H54 (cell line): ENCODE data around the gene GIGYF2.
A peak's percentile ranks its signal among the peaks of the same experiment; 100 is the strongest.

Experiments
- DNase-seq: peaks from one replicate; pipeline ENCODE4 v3.0.0; 2011; ENCODE audit warnings: low spot score, mixed read lengths; ENCODE audit not compliant: insufficient read length
- FAIRE-seq: peaks from 3 replicates; lab custom pipeline; 2011; peaks lifted over from hg19 to GRCh38; lab: Jason Lieb, UNC
- POLR2A ChIP-seq: IDR thresholded peaks from 2 replicates; pipeline ENCODE4 v1.6.1; 2011; ENCODE audit warnings: low read depth, mild to moderate bottlenecking, low read length

The GIGYF2 gene, protein sequence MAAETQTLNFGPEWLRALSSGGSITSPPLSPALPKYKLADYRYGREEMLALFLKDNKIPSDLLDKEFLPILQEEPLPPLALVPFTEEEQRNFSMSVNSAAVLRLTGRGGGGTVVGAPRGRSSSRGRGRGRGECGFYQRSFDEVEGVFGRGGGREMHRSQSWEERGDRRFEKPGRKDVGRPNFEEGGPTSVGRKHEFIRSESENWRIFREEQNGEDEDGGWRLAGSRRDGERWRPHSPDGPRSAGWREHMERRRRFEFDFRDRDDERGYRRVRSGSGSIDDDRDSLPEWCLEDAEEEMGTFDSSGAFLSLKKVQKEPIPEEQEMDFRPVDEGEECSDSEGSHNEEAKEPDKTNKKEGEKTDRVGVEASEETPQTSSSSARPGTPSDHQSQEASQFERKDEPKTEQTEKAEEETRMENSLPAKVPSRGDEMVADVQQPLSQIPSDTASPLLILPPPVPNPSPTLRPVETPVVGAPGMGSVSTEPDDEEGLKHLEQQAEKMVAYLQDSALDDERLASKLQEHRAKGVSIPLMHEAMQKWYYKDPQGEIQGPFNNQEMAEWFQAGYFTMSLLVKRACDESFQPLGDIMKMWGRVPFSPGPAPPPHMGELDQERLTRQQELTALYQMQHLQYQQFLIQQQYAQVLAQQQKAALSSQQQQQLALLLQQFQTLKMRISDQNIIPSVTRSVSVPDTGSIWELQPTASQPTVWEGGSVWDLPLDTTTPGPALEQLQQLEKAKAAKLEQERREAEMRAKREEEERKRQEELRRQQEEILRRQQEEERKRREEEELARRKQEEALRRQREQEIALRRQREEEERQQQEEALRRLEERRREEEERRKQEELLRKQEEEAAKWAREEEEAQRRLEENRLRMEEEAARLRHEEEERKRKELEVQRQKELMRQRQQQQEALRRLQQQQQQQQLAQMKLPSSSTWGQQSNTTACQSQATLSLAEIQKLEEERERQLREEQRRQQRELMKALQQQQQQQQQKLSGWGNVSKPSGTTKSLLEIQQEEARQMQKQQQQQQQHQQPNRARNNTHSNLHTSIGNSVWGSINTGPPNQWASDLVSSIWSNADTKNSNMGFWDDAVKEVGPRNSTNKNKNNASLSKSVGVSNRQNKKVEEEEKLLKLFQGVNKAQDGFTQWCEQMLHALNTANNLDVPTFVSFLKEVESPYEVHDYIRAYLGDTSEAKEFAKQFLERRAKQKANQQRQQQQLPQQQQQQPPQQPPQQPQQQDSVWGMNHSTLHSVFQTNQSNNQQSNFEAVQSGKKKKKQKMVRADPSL (N-terminal part only)

DNA sequence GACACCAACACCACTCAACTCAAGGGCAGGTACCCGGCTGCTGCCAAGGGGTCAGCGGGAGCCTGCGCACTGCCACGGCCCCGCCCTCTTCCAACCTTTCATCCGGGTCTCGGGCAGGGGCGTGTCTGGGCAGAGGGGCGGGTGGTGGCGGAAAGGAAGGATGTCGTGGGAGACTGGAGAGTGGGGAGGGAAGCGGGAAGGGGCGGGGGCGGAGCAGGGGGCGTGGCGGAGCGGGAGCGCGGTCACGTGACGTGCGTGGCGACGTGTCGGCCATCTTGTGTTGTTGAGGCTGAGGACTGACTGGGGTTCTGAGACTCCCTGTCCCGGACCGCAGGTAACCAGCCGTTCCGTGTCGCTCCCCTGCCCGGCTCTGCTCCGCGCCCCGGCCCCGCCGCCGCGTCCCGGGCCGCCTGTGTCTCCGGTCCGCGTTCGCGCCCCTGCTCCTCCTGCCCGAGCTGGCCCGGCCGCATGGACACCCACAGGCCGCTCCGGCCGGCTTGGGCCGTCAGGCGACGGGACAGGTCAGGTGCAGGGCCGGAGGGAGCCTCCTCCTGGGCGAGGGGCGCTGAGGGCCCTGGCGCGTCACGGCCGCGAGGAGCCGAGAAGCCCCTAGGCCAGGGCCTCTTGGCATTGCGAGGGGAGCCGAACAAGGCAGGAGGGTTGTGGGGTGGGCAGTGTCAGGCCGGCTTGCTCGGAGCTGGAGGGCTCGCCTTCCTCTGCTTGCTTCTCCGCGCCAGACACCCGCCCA, at the start of gene GIGYF2:
Gene GIGYF2, plus strand, starts transcription at position 273 of the 748 bp plus-strand sequence. CDS start 37,867 bp downstream, outside the sequence.
- DNase-seq (peak; percentile 97), FAIRE-seq (peak; percentile 79)
- peak; percentile 78 for TF ChIP-seq POLR2A

DNA sequence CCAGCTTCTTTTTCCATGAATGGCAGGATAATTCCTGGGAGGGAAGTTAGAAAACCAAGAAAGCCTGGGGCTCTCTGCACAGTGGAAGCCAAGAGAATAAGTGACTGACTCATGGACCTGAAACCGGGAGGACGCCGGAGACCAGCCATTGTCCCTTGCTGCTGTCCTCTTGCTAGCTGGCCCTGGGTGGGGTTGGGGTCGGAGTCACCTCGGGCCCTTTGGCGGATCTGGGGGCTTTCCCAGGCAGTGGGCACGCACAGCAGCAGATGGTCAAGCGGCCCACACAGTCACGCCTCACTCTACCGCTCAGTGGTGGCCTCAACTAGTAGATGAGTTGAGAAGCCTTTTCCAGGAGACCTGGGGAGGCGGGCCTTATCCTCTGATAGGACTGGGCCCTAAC, 48.1 kb upstream of the GIGYF2 start:
- FAIRE-seq (no peak), DNase-seq (no peak)
- TF ChIP-seq POLR2A = no peak

DNA sequence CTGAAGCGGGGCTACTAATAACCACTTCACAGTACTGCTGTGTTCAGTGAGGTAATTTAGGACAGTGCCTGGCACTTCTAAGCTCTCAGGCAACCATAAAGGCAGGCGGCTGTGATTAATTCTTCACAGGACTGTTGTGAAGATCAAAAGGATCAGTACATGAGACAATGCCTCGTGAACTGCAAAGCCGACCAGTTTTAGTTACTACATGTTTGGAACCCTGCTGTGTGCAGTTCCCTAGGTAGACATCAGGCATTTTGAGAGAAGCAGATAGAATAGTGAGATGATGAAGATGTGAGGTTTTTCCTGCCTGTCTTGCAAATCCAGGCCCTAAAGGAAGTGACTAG, 44.7 kb upstream of the GIGYF2 start:
- FAIRE-seq (no peak), DNase-seq (no peak)
- no peak for TF ChIP-seq POLR2A

DNA sequence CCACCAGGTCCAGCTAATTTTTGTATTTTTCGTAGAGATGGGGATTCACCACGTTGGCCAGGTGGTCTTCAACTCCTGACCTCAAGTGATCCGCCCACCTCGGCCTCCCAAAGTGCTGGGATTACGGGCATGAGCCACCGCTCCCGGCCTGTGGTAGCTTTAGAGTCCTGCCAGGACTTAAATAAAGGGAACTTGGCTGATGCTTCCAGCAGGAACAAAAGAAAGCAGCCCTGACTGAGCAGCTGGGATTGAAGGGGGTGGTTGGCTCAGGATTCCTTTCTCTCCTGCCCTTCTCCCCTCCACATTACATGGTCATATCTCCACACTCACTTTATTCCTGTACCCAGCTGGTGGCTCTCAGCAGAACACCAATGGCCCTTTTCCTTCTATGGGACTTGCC, 43.7 kb upstream of the GIGYF2 start:
- TF ChIP-seq POLR2A = no peak
- DNase-seq (no peak), FAIRE-seq (no peak)

DNA sequence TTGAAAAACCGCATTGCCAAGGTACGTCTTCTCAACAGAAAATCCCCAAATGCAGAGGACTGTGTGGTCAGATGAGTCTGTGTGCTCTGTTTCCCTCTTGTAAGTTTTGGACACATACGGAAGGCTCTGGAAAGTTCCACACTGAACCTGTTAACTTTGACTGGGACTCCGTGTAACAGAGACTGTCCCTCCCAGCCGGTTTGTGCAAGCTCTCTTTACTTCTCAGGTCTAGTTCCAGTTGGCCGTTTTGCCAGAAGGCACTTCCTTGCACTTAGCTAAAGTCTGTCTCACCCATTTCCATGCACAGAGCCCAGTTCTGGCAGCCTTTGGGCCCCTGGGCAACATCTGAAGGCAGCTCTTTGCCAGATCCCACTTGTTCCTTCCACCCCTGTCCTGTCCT, 41.7 kb upstream of the GIGYF2 start:
- DNase-seq = no peak
- no peak for FAIRE-seq
- TF ChIP-seq POLR2A = no peak

DNA sequence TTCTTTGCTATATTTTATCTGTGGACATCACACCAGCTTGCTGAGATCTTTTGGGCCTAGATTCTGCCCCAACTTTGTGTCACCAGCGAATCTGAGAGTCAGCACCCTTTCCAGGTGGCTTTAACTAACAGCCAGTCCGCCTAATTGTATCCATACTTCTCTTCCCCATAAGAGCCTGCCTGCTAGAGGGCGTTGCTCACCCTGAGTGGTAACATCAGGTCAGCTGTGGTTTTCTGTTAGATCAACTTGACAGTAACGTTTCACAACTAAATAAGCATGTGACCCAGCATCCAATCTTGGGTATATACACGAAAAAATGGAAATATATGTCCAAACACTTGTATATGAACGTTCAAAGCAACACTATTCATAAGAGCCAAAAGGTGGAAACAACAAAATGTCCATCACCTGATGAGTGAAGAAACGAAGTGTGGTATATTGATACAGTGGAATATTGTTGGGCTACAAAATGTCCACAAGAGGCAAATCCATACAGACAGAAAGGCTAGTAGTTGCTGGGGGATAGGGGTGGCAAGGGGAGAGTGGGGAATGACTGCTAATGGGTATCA, 38.8 kb upstream of the GIGYF2 start:
- DNase-seq (no peak), FAIRE-seq (no peak)
- no peak for TF ChIP-seq POLR2A

DNA sequence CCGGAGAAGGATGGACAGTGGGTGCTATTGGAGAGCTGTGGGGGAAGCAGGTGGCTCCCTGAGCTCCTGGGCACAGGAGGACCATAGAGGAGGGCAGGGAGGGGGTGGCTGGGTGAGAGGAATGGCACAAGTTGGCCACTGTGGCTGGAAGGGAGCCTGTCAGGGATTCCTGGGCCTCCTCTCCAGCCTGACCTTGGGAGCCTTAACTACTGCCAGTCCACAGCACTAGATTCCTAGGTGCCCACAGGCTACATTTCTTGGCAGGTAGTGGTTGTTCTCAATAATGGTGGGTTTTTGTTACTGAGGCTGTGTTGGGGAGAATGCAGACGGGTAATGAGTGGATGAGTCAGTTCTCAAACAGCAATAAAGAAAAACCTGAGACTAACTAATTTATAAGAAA, 37.8 kb upstream of the GIGYF2 start:
- FAIRE-seq = no peak
- TF ChIP-seq POLR2A = no peak
- no peak for DNase-seq

DNA sequence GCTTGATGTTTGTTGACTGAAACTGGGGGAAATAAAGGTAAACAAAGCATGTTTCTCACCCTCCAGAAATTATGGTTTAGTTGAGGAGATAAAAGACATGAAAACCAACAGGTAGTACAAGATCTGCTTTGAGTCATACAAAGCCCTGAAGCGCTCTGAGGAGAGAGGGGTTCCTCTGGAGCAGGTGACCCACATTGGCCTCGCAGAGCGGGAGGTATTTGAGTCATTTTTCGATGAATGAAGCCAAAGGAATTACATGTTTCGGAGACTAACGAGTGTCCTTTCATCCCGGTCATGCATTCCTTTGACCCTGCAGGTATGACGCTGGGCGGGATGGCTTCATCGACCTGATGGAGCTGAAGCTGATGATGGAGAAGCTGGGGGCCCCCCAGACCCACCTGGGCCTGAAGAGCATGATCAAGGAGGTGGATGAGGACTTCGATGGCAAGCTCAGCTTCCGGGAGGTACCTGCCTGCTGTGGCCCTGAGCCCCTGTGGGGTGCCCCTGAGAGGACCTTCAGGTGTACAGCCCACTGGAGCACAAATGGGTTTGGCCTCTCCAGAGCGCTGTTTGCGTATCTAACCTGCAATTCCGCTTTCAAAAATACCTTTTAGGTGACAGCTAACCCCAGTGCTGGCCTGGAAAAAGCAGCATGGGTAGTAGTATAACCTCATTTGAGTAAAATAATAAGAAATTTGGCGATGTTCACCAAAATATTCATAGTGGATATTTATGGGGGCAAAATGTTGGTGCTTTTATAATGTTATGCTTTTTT, 34.5 kb upstream of the GIGYF2 start:
- no peak for DNase-seq
- no peak for TF ChIP-seq POLR2A

DNA sequence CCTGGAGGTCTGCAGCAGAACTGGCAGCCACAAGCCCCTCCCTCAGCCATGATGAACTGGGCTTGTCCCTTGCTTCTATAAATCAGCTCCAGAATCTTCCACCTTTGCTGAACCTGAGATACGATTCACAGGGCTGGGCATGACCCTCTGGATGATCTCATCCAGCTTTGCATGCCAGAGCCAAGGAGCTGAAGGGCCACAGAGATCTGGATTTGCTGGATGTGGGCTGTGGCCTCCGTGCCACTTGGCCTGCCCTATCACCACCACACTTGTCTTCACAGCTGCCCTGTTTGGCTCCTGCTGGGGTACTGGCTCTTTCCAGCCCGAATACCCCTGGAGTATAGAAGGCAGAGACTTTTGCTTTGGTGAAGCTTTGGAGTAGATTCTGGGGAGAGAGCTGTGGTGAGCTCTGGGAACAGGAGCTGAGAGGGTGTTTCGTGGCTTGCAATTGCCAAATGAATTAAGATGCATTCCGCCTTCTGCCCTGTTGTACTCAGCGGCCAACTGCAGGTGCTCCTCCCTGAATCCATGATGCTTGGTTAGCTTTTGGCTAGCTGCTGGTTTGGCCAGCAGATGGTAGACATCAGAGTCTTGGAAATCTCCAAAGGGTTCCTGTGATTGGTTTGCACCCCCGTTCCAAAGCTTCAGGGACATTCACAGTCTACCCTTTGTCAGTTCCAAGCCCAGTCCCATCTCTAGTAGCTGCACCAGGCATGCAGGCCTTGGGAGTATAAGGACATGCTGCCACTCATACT, 30.9 kb upstream of the GIGYF2 start:
- TF ChIP-seq POLR2A = no peak
- no peak for DNase-seq
- no peak for FAIRE-seq

More for the DNA sequence above, 34.5 kb upstream of the GIGYF2 start:
- FAIRE-seq = no peak

DNA sequence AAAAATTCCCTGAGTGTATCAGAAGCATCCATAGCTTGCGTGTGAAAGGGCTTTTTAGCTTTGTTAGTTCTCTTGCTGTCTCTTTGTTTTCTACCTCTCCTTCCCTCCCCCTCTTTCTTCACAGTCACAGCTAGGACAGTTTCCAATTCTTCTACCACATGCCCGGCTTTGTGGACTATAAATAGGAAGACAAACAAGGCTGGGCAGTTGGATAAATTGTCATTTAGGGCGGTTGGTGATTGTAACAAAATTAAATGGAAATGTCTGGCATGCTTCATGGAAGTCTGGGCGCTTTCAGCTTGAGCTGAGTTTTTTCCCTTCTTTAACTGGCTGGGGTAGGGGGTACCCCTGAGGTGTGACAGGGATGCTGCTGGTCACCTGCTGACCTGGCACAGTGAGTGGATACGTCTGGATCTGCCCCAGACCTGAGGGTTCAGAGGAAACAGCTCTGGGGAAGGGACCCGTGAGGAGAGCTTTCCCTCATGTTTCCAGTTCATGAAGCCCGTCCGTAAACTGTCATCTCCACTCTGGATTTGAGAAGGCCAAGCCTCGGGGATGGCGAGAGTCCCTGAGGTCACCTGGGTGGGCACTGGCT, 29.0 kb upstream of the GIGYF2 start:
- FAIRE-seq (no peak), DNase-seq (no peak)
- TF ChIP-seq POLR2A = no peak
